ENCODE data around the gene WFIKKN2. TPM values are rescaled to one million over a fixed set of nuclear protein-coding genes. Genes with fewer than 3 reads are reported as not detected.

The WFIKKN2 gene
- total and polyA plus RNA-seq, 10 of the 15 experiments (the other 5 are each of a cell fraction or from before 2014, with no cell fraction given), result 0.06 TPM; not detected in 9

- H3K4me2 ChIP-seq (ENCODE audit: control insufficient read depth, insufficient read depth), result peak overlapping the region; percentile 82
- no peaks in the 10 kb centered on the region; a peak in 1 of 4 replicates for H3K36me3 ChIP-seq (ENCODE audit: control insufficient read depth in 2 of 2, insufficient read depth in 2 of 2, low read length in 1 of 2)
- peaks cover 13% of the 10 kb centered on the region for H3K4me1 ChIP-seq (ENCODE audit: control insufficient read depth, insufficient read depth, low read length)
- POLR2A ChIA-PET, result interaction anchor here (0.5 to 3.5 kb wide), 4 partner anchors 15 to 245 kb away, joined by 4 to 31 read pairs (median 5); no protein-coding TSS in a partner anchor
- no peak for FAIRE-seq
- WGBS (ENCODE audit: insufficient coverage, insufficient replicate concordance, low lambda C conversion rate, missing lambda C conversion rate), result 0% methylated on average over 1 of the region's 1 CpG
- H3K27me3 ChIP-seq (replicated peaks in 1 of 2; ENCODE audit: control insufficient read depth in 2 of 2, insufficient read depth in 2 of 2, low read length in 1 of 2), result no peaks in the 10 kb centered on the region
- CTCF ChIA-PET, result interaction anchor here (2.9 to 8.7 kb wide), 2 partner anchors 16 to 89 kb away, joined by 14 to 85 read pairs; no protein-coding TSS in a partner anchor
- no peak for TF ChIP-seq TARDBP (IDR thresholded peaks at IDR 0.05; ENCODE audit: borderline replicate concordance)
- TF ChIP-seq SIX5 (IDR thresholded peaks at IDR 0.05; ENCODE audit: low read depth, low read length, severe bottlenecking), result no peak
- TF ChIP-seq ZBTB33 (IDR thresholded peaks at IDR 0.05), result no peak
- TF ChIP-seq RFX5 (IDR thresholded peaks at IDR 0.05; ENCODE audit: low read depth, low read length), result no peak
- TF ChIP-seq MEF2B (IDR thresholded peaks at IDR 0.05; ENCODE audit: partially characterized antibody, poor library complexity, severe bottlenecking), result no peak
- TF ChIP-seq IKZF1 (conservative IDR thresholded peaks at IDR 0.05), result no peak
- TF ChIP-seq ZBED1 (IDR thresholded peaks at IDR 0.05; ENCODE audit: borderline replicate concordance), result no peak
- no peak for TF ChIP-seq BHLHE40 (IDR thresholded peaks at IDR 0.05; ENCODE audit: borderline replicate concordance in 1 of 2, low read depth in 2 of 2, low read length in 1 of 2)
- no peak for TF ChIP-seq POLR2AphosphoS5 (IDR thresholded peaks at IDR 0.05; ENCODE audit: low read length)
- H3K4me3 ChIP-seq, result peak overlapping the region; percentile 81
- H3K27ac ChIP-seq (ENCODE audit: control insufficient read depth, insufficient read depth), result peak overlapping the region; percentile 98
- no peak for ATAC-seq
- H4K20me1 ChIP-seq (ENCODE audit: control insufficient read depth, insufficient read depth), result no peaks in the 10 kb centered on the region
- in situ Hi-C loops (cut with MboI) (loop anchor here (5.0 kb wide), 1 partner anchor 284 kb away; the partner anchor contains the start of gene NME1), intact Hi-C loops (cut with micrococcal nuclease; ENCODE audit: unreplicated experiment) (loop anchor here (5.0 to 10.0 kb wide), 2 partner anchors 184 to 387 kb away; no protein-coding TSS in a partner anchor)
- peak overlapping the region; percentile 30; the same call in 1 of the 2 replicates for H2AFZ ChIP-seq (ENCODE audit: control insufficient read depth, low read depth, low read length)
- no peak for DNase-seq (ENCODE audit: low read depth, low spot score)
- SMC1A ChIA-PET (ENCODE audit: uncharacterized antibody, unreplicated experiment), result interaction anchor here (0.8 to 2.0 kb wide), 3 partner anchors 13 to 99 kb away, joined by 3 to 10 read pairs (median 3); no protein-coding TSS in a partner anchor
- RAD21 ChIA-PET (ENCODE audit: unreplicated experiment), result interaction anchor here (1.1 kb wide), 1 partner anchor 82 kb away, joined by 3 read pairs; no protein-coding TSS in a partner anchor
- H3K9ac ChIP-seq (ENCODE audit: control insufficient read depth, insufficient read depth, low read length), result peak overlapping the region; percentile 96
- H3K79me2 ChIP-seq (ENCODE audit: control insufficient read depth, insufficient read depth, low read length), result peaks cover 37% of the 10 kb centered on the region
- no TSS peak for BruUV-seq (replicated peaks)
- no peaks in the 10 kb centered on the region for H3K9me3 ChIP-seq (replicated peaks; ENCODE audit: control insufficient read depth, insufficient read depth, low read length)
Measured at GRCh38 chr17:50868140-50868438, 32.7 kb downstream of the WFIKKN2 start.

Data from GM12878 (cell line).